ENCODE data around the gene WDR83. TPM values are rescaled to one million over a fixed set of nuclear protein-coding genes. Genes with fewer than 3 reads are reported as not detected.
"Not testable (repeated sequence)": the region's sequence is repeated elsewhere in the genome, so short reads cannot be mapped to it uniquely, and the experiment has no call there.

WDR83 gene
- total and polyA plus RNA-seq, 4 donors: 3.9 to 5.1 (median 4.2) TPM

- H3K27me3 ChIP-seq (ENCODE audit: control insufficient read depth in 4 of 4, insufficient read depth in 4 of 4, low read length in 3 of 4): no peaks in the 10 kb centered on the region
- no peaks in the 10 kb centered on the region for H3K36me3 ChIP-seq (ENCODE audit: control insufficient read depth in 4 of 4, insufficient read depth in 3 of 4, low read depth in 1 of 4, low read length in 3 of 4)
- no peak for TF ChIP-seq RAD21 (IDR thresholded peaks at IDR 0.05)
- no peak for TF ChIP-seq EGR1 (IDR thresholded peaks at IDR 0.05; ENCODE audit: low read depth in 2 of 2)
- no peak for TF ChIP-seq REST (IDR thresholded peaks at IDR 0.05)
- no peak for TF ChIP-seq ZBTB33 (IDR thresholded peaks at IDR 0.05)
- TF ChIP-seq FOXA1 (IDR thresholded peaks at IDR 0.05): no peak
- no peak for TF ChIP-seq GABPA (IDR thresholded peaks at IDR 0.05 in 1 of 2, conservative IDR thresholded peaks at IDR 0.05 in 1 of 2)
- TF ChIP-seq SP1 (IDR thresholded peaks at IDR 0.05): no peak
- TF ChIP-seq HNF4A (conservative IDR thresholded peaks at IDR 0.05): no peak
- no peak for TF ChIP-seq JUND (IDR thresholded peaks at IDR 0.05)
- no peak for TF ChIP-seq YY1 (IDR thresholded peaks at IDR 0.05)
- no peak for TF ChIP-seq HNF4G (IDR thresholded peaks at IDR 0.05)
- TF ChIP-seq CTCF (IDR thresholded peaks at IDR 0.05; ENCODE audit: low read depth, low read length, missing input control): no peak
- TF ChIP-seq TAF1 (conservative IDR thresholded peaks at IDR 0.05): no peak
- no peak for TF ChIP-seq FOXA2 (IDR thresholded peaks at IDR 0.05)
- TF ChIP-seq NR2F2 (IDR thresholded peaks at IDR 0.05): no peak
- TF ChIP-seq MAX (IDR thresholded peaks at IDR 0.05): no peak
- TF ChIP-seq RXRA (IDR thresholded peaks at IDR 0.05): no peak
- no peak overlapping the region for H3K4me3 ChIP-seq (ENCODE audit: low read depth in 1 of 3, low read length in 3 of 3)
- peaks cover 0 to 4% (median 1%) of the 10 kb centered on the region in 4 donors for H3K4me1 ChIP-seq (ENCODE audit: control insufficient read depth in 4 of 4, insufficient read depth in 4 of 4, low read length in 3 of 4)
- no peak for DNase-seq (ENCODE audit: low spot score)
- 91% methylated on average over 26 of the region's 26 CpGs for WGBS
- no peaks in the 10 kb centered on the region for H3K9me3 ChIP-seq (ENCODE audit: control insufficient read depth in 4 of 4, low read length in 3 of 4)
- H3K27ac ChIP-seq (ENCODE audit: low read depth in 1 of 2, low read length in 2 of 2): no peak overlapping the region
- no peak overlapping the region for H3K9ac ChIP-seq (ENCODE audit: low read depth in 1 of 2, low read length in 2 of 2)
Observed at GRCh38 chr19:12642506-12642905, 24.1 kb upstream of the WDR83 start.

GRCh38 chr19:12643716-12644115 lies 22.9 kb upstream of the WDR83 start:
- not testable (repeated sequence) for H3K27me3 ChIP-seq (ENCODE audit: control insufficient read depth in 4 of 4, insufficient read depth in 4 of 4, low read length in 3 of 4); DNase-seq (ENCODE audit: low spot score); H3K4me1 ChIP-seq (ENCODE audit: control insufficient read depth in 4 of 4, insufficient read depth in 4 of 4, low read length in 3 of 4); H3K9ac ChIP-seq (ENCODE audit: low read depth in 1 of 2, low read length in 2 of 2); H3K4me3 ChIP-seq (ENCODE audit: low read depth in 1 of 3, low read length in 3 of 3); H3K36me3 ChIP-seq (ENCODE audit: control insufficient read depth in 4 of 4, insufficient read depth in 3 of 4, low read depth in 1 of 4, low read length in 3 of 4); H3K27ac ChIP-seq (ENCODE audit: low read depth in 1 of 2, low read length in 2 of 2); H3K9me3 ChIP-seq (ENCODE audit: control insufficient read depth in 4 of 4, low read length in 3 of 4)
- WGBS: 94% methylated on average over 14 of the region's 14 CpGs
